ENCODE results near the gene CLCN3.
A peak's percentile ranks its signal among the peaks of the same experiment; 100 is the strongest.
"Not testable (repeated sequence)": the region's sequence is repeated elsewhere in the genome, so short reads cannot be mapped to it uniquely, and the experiment has no call there.

CLCN3 gene

GRCh38 chr4:169716677-169717076, 96.3 kb downstream of the CLCN3 start:
- DNase-seq = no peak

- DNase-seq = no peak
These were observed 100.2 kb downstream of the CLCN3 start for GRCh38 chr4:169720529-169720928.

- no peak for DNase-seq
These were observed 103.0 kb downstream of the CLCN3 start for GRCh38 chr4:169723207-169723965.

- DNase-seq = no peak
These were observed 103.9 kb downstream of the CLCN3 start for GRCh38 chr4:169724260-169724659.

- DNase-seq = no peak
These were observed 107.2 kb downstream of the CLCN3 start for GRCh38 chr4:169727616-169728015.

- DNase-seq = no peak
These were observed 110.2 kb downstream of the CLCN3 start for GRCh38 chr4:169730564-169730963.

GRCh38 chr4:169738604-169739003, 118.2 kb downstream of the CLCN3 start:
- not testable (repeated sequence) for DNase-seq

- DNase-seq = no peak
These were observed 121.2 kb downstream of the CLCN3 start for GRCh38 chr4:169741569-169741968.

- DNase-seq = no peak
These were observed 124.2 kb downstream of the CLCN3 start for GRCh38 chr4:169744601-169745000.

- DNase-seq = no peak
These were observed 124.9 kb downstream of the CLCN3 start for GRCh38 chr4:169745291-169745690.

- no peak for DNase-seq
These were observed 136.7 kb downstream of the CLCN3 start for GRCh38 chr4:169756971-169757574.

- DNase-seq = peak; percentile 15
These were observed 137.3 kb downstream of the CLCN3 start, which contains the start of gene HPF1 for GRCh38 chr4:169757575-169758184. Gene HPF1, minus strand, starts transcription at chr4:169757944. Its CDS starts 67 bp downstream, at chr4:169757877.

GRCh38 chr4:169758401-169758962, 138.1 kb downstream of the CLCN3 start:
- no peak for DNase-seq

- no peak for DNase-seq
These were observed 141.5 kb downstream of the CLCN3 start for GRCh38 chr4:169761846-169762245.

GRCh38 chr4:169765835-169766234, 145.5 kb downstream of the CLCN3 start:
- DNase-seq = no peak

- DNase-seq = no peak
These were observed 146.4 kb downstream of the CLCN3 start for GRCh38 chr4:169766741-169767140.

- DNase-seq = no peak
These were observed 148.0 kb downstream of the CLCN3 start for GRCh38 chr4:169768385-169768784.

GRCh38 chr4:169770416-169770815, 150.0 kb downstream of the CLCN3 start:
- no peak for DNase-seq

GRCh38 chr4:169771556-169772080, 151.2 kb downstream of the CLCN3 start:
- not testable (repeated sequence) for DNase-seq

All from cortex of kidney (tissue), 1 donor.